Lower leg skin (tissue), 3 donors: ENCODE data around the gene DDX41.

Source experiments
- POLR2A ChIP-seq, 2 donors: fragments of 450-650 bp; IDR thresholded peaks; one replicate each; pipeline ENCODE4 v1.6.1; 2016 to 2017; ENCODE audit warnings: antibody characterized with exemption in 2 of 2, mild to moderate bottlenecking in 1 of 2, moderate library complexity in 1 of 2
- TF ChIP-seq, protein P1 (sequence below), 3 donors: fragments of 450-650 bp; IDR thresholded peaks; one replicate each; pipeline ENCODE4 v1.5.1; 2016; ENCODE audit warnings: antibody characterized with exemption in 3 of 3, mild to moderate bottlenecking in 3 of 3, moderate library complexity in 2 of 3

DNA sequence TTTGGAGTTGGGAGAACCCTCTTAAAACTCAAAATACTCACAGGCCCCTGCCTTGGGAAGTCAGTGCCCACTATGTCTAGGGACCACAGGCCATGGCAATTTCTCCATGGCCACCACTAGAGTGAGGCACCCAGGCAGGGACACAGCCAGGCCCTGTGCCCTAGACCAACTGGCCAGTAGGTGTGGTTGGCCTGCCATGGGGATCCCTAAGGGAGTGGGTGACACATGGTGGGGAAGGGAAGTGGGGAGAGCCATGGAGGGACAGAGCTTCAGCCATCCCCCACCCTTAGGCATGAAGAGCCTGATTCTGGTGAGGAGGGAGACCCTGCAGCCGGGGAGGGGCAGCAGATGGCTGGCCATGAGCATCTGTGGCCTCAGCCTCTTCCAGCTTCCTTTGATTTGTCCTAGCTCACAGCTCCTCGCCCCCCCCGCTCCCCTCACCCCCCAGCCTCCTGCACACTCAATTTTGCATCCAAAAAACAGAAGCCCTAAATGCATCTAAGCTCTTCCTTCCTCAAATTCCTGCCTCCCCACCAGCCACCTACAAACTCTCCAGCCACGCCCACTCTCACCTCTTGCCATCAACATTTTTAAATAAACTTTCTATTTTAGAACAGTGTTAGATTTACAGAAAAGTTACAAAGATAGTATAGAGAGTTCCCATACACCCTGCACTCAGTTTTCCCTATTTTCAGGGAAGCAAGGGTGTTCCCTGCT lies 41.8 kb downstream of the DDX41 start:
- TF ChIP-seq, protein P1, sequence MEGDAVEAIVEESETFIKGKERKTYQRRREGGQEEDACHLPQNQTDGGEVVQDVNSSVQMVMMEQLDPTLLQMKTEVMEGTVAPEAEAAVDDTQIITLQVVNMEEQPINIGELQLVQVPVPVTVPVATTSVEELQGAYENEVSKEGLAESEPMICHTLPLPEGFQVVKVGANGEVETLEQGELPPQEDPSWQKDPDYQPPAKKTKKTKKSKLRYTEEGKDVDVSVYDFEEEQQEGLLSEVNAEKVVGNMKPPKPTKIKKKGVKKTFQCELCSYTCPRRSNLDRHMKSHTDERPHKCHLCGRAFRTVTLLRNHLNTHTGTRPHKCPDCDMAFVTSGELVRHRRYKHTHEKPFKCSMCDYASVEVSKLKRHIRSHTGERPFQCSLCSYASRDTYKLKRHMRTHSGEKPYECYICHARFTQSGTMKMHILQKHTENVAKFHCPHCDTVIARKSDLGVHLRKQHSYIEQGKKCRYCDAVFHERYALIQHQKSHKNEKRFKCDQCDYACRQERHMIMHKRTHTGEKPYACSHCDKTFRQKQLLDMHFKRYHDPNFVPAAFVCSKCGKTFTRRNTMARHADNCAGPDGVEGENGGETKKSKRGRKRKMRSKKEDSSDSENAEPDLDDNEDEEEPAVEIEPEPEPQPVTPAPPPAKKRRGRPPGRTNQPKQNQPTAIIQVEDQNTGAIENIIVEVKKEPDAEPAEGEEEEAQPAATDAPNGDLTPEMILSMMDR (IDR thresholded peaks at IDR 0.05), result no peak
- no peak for TF ChIP-seq POLR2A (IDR thresholded peaks at IDR 0.05)
